Endothelial cell of umbilical vein (primary cell): Measurements from ENCODE around the gene HUNK.

Experiments used
- CTCF ChIP-seq, 2 donors: IDR thresholded peaks; 1 replicate in 1 of 2; 2 replicates in 1 of 2; pipeline ENCODE4 v1.5.1; 2011; ENCODE audit warnings: low read length in 2 of 2, mild to moderate bottlenecking in 2 of 2, moderate library complexity in 2 of 2, control low read depth in 1 of 2, inconsistent platforms in 1 of 2, low read depth in 1 of 2; ENCODE audit not compliant: insufficient read depth in 1 of 2; ENCODE audit errors: extremely low read depth in 1 of 2
- EZH2 ChIP-seq: IDR thresholded peaks from 2 replicates; pipeline ENCODE4 v1.6.1; 2012; ENCODE audit warnings: borderline replicate concordance, low read depth, mild to moderate bottlenecking, moderate library complexity, low read length, inconsistent platforms; ENCODE audit not compliant: severe bottlenecking
- FOS ChIP-seq: IDR thresholded peaks from 2 replicates; pipeline ENCODE4 v1.6.1; 2011; ENCODE audit warnings: mild to moderate bottlenecking, low read length, moderate library complexity, borderline replicate concordance; ENCODE audit not compliant: insufficient read depth
- GATA2 ChIP-seq: IDR thresholded peaks from 2 replicates; pipeline ENCODE4 v1.7.0; 2011; ENCODE audit warnings: low read depth, mild to moderate bottlenecking, moderate library complexity, mixed read lengths, low read length; ENCODE audit not compliant: insufficient read length, insufficient read depth
- JUN ChIP-seq: IDR thresholded peaks from 2 replicates; pipeline ENCODE4 v1.6.1; 2011; ENCODE audit warnings: borderline replicate concordance, low read depth; ENCODE audit not compliant: insufficient read length, insufficient read depth
- MYC ChIP-seq: IDR thresholded peaks from one replicate; pipeline ENCODE4 v1.6.1; 2011; ENCODE audit warnings: mild to moderate bottlenecking, low read depth, low read length
- POLR2A ChIP-seq: IDR thresholded peaks from 2 replicates; pipeline ENCODE4 v1.6.1; 2012; ENCODE audit warnings: low read depth, mild to moderate bottlenecking, control low read depth, low read length
- POLR2AphosphoS5 ChIP-seq: IDR thresholded peaks from 2 replicates; pipeline ENCODE4 v1.6.1; 2012; ENCODE audit warnings: low read depth, mild to moderate bottlenecking, control low read depth, low read length, moderate library complexity; ENCODE audit not compliant: insufficient read depth
- TF ChIP-seq, protein P1 (sequence below): IDR thresholded peaks from 2 replicates; pipeline ENCODE4 v1.6.1; 2011; ENCODE audit not compliant: insufficient read depth, insufficient read length

DNA sequence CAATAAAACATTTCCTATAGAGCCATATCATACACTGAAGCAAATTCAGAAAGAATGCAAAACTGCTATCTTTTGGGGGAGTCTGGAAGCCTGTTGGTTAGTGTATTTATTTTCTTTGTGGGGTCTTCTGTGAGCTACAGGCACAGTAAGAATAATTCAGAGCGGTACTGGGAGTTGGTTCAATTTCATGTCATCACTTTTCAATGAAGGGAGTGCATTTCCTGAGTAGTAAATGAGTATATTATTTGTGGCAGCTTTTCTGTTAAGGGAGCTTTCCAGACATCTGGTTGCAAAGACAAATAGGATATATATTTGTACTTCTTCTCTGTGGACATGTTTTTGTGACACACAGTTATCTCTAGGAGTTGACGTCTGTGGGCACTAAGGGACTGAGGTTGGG, 130.6 kb downstream of the HUNK start:
- TF ChIP-seq POLR2A (no peak), CTCF (IDR thresholded peaks at IDR 0.05; ENCODE audit: extremely low read depth in 1 of 2, insufficient read depth in 1 of 2, low read depth in 1 of 2, low read length in 2 of 2) (no peak), POLR2AphosphoS5 (no peak), JUN (no peak), EZH2 (no peak), FOS (no peak), MYC (no peak), GATA2 (no peak)
- TF ChIP-seq, protein P1, sequence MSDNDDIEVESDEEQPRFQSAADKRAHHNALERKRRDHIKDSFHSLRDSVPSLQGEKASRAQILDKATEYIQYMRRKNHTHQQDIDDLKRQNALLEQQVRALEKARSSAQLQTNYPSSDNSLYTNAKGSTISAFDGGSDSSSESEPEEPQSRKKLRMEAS = no peak
